Kidney (tissue), 14 donors: ENCODE measurements around the gene ATL1. TPM values are rescaled to one million over a fixed set of nuclear protein-coding genes. Genes with fewer than 3 reads are reported as not detected.

Experiments
- DNase-seq, 5 donors: peaks; one replicate each; pipeline ENCODE4 v3.0.0-alpha.2; 2013 to 2020
- FAIRE-seq: peaks from 2 replicates; lab custom pipeline; 2012; peaks lifted over from hg19 to GRCh38; lab: Jason Lieb, UNC
- H3K27ac ChIP-seq, 2 donors: one replicate each; pipeline ENCODE4 v1.7.0; 2013; ENCODE audit warnings: low read depth in 2 of 2, low read length in 2 of 2, inconsistent platforms in 1 of 2
- H3K27me3 ChIP-seq: one replicate; pipeline ENCODE4 v1.7.1; 2013; ENCODE audit warnings: low read length, inconsistent platforms; ENCODE audit not compliant: control insufficient read depth, insufficient read depth
- H3K36me3 ChIP-seq, 3 donors: one replicate each; pipeline versions ENCODE4 v1.7.0 to v1.7.1; 2013; ENCODE audit warnings: low read length in 3 of 3, control low read depth in 1 of 3, inconsistent platforms in 1 of 3; ENCODE audit not compliant: insufficient read depth in 3 of 3, control insufficient read depth in 2 of 3
- H3K4me1 ChIP-seq, 3 donors: one replicate each; pipeline versions ENCODE4 v1.7.0 to v1.7.1; 2013; ENCODE audit warnings: low read length in 3 of 3, inconsistent platforms in 1 of 3, low read depth in 1 of 3; ENCODE audit not compliant: control insufficient read depth in 2 of 3, insufficient read depth in 2 of 3
- H3K4me3 ChIP-seq, 3 donors: one replicate each; pipeline versions ENCODE4 v1.7.0 to v1.8.1; 2013; ENCODE audit warnings: low read length in 3 of 3, control low read depth in 1 of 3, inconsistent platforms in 1 of 3
- H3K9ac ChIP-seq, 3 donors: one replicate each; pipeline versions ENCODE4 v1.7.0 to v1.7.1; 2013; ENCODE audit warnings: low read length in 3 of 3, control low read depth in 1 of 3, inconsistent platforms in 1 of 3
- H3K9me3 ChIP-seq, 3 donors: one replicate each; pipeline versions ENCODE4 v1.7.0 to v1.7.1; 2013; ENCODE audit warnings: low read length in 3 of 3, control low read depth in 1 of 3, inconsistent platforms in 1 of 3; ENCODE audit not compliant: control insufficient read depth in 2 of 3, insufficient read depth in 1 of 3
- intact Hi-C: fragments of 100-400 bp; cut with DNase I; formaldehyde crosslinking; loops from one replicate; pipeline ENCODE4 v1.11.1; 2022
- polyA plus RNA-seq: library from polyadenylated mRNA; stranded (reverse); fragments of 350-450 nt; fragmentation: Illumina TruSeq; extraction: RNeasy Lipid Tissue Mini Kit (QIAGEN cat#74804); gene quantifications from one replicate; pipeline ENCODE4 v1.2.3, GENCODE V29; 2014; ENCODE audit warnings: low read depth, low replicate concordance; ENCODE audit not compliant: insufficient read depth
- total RNA-seq: library from RNA; stranded (reverse); fragmentation: NEBNext Ultra II Directional; extraction: Animal tissue kit (Norgen Biotek cat#: 25700); gene quantifications from one replicate; pipeline ENCODE4 v1.2.1, GENCODE V29; 2021
- TF ChIP-seq, protein P1 (sequence below): IDR thresholded peaks from 3 replicates; pipeline ENCODE4 v1.5.1; 2012; ENCODE audit warnings: mild to moderate bottlenecking, moderate library complexity, borderline replicate concordance; ENCODE audit not compliant: insufficient read depth; ENCODE audit errors: extremely low read depth
- donor health status: control.
- donor health status: control.
- donor health status: control.
- donor health status: control.
- donor health status: control.
- donor health status: DM: yes; HTN: yes; CAD: no.
- donor health status: Normal renal cell carcinoma (clear cell type).

Gene ATL1
- total and polyA plus RNA-seq, 2 donors from 2014 or later: 4.0 to 5.9 TPM

- Histone ChIP-seq H3K27me3 (no peaks in the 10 kb centered on the region), H3K27ac (no peak overlapping the region), H3K4me3 (no peak overlapping the region), H3K4me1 (no peaks in the 10 kb centered on the region), H3K36me3 (no peaks in the 10 kb centered on the region), H3K9ac (no peak overlapping the region), H3K9me3 (no peaks in the 10 kb centered on the region)
- intact Hi-C loops: no loop called here
- TF ChIP-seq, protein P1, sequence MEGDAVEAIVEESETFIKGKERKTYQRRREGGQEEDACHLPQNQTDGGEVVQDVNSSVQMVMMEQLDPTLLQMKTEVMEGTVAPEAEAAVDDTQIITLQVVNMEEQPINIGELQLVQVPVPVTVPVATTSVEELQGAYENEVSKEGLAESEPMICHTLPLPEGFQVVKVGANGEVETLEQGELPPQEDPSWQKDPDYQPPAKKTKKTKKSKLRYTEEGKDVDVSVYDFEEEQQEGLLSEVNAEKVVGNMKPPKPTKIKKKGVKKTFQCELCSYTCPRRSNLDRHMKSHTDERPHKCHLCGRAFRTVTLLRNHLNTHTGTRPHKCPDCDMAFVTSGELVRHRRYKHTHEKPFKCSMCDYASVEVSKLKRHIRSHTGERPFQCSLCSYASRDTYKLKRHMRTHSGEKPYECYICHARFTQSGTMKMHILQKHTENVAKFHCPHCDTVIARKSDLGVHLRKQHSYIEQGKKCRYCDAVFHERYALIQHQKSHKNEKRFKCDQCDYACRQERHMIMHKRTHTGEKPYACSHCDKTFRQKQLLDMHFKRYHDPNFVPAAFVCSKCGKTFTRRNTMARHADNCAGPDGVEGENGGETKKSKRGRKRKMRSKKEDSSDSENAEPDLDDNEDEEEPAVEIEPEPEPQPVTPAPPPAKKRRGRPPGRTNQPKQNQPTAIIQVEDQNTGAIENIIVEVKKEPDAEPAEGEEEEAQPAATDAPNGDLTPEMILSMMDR: no peak
- peak; percentile 39 for FAIRE-seq
- DNase-seq: no peak
Observed at GRCh38 chr14:50577982-50578381, 18.0 kb downstream of the ATL1 start.

DNA sequence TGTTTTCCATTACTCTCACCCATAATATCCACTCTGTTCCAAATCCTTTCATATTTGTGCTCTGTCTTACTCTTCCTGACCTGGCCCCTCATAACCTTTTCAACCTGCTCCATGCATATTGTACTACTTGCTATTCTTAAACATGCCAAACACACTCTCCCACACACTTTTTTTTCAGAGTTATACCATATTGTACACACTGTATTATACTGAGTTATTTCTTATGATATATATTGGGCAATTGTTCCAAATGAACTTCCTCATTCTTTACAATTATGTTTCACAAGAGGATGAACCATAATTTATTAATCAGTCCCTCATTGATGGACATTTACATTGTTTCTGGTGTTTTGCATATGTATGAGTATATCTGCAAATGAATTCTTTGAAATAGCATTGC lies 18.5 kb downstream of the ATL1 start:
- FAIRE-seq (no peak), DNase-seq (no peak)
- TF ChIP-seq, protein P1: no peak
- intact Hi-C loops: no loop called here
- Histone ChIP-seq H3K4me3 (no peak overlapping the region), H3K27ac (no peak overlapping the region), H3K4me1 (no peaks in the 10 kb centered on the region), H3K9ac (no peak overlapping the region), H3K36me3 (no peaks in the 10 kb centered on the region), H3K27me3 (no peaks in the 10 kb centered on the region), H3K9me3 (no peaks in the 10 kb centered on the region)

DNA sequence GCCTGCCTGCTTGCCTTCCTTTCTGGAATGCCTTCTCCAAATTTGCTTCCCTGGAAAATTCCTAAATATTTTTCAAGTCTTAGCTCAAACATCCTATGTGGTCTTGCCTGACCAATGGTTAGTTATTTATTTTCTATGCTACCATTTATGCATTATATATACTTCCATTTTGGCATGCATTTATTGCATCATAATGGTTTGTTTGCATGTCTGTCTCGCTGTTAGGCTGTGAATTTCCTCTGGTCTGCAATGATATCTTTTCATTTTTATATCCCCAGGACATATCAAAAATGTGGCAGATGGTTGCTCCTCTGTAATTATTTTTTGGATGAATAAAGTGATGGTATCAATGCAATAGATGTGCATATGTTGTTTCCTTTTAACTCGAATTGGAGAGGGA lies 30.5 kb downstream of the ATL1 start:
- DNase-seq (no peak), FAIRE-seq (no peak)
- Histone ChIP-seq H3K4me1 (no peaks in the 10 kb centered on the region), H3K4me3 (no peak overlapping the region), H3K27me3 (no peaks in the 10 kb centered on the region), H3K9ac (no peak overlapping the region), H3K36me3 (no peaks in the 10 kb centered on the region), H3K27ac (no peak overlapping the region), H3K9me3 (no peaks in the 10 kb centered on the region)
- TF ChIP-seq, protein P1: no peak
- intact Hi-C loops: no loop called here
